ENCODE measurements around the gene COPG1. TPM values are rescaled to one million over a fixed set of nuclear protein-coding genes. Genes with fewer than 3 reads are reported as not detected.

The COPG1 gene
- total and polyA plus RNA-seq, 10 of the 15 experiments (the other 5 are each of a cell fraction or from before 2014, with no cell fraction given), result 54.8 to 143 (median 91.2) TPM

DNA sequence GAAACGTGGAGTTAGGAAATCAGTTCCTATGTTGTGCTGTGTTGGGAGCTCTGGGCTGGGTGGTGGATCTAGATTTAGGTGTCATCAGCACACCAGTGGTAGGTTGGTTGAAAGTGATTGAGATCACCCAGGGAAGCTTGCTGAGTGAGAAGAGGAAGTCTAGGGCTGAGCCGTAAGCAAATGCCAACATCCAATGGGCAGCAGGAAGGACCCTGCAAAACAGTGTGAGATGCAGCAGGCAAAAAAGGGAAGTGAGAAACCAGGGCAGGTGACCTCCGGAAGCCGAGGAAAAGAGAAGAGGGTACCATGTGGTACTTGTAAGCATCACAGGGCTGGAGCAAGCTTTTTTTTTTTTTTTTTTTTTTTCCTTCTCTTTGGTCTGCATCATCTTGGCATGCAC lies 15.9 kb upstream of the COPG1 start (continued):
- TF ChIP-seq, protein P1, sequence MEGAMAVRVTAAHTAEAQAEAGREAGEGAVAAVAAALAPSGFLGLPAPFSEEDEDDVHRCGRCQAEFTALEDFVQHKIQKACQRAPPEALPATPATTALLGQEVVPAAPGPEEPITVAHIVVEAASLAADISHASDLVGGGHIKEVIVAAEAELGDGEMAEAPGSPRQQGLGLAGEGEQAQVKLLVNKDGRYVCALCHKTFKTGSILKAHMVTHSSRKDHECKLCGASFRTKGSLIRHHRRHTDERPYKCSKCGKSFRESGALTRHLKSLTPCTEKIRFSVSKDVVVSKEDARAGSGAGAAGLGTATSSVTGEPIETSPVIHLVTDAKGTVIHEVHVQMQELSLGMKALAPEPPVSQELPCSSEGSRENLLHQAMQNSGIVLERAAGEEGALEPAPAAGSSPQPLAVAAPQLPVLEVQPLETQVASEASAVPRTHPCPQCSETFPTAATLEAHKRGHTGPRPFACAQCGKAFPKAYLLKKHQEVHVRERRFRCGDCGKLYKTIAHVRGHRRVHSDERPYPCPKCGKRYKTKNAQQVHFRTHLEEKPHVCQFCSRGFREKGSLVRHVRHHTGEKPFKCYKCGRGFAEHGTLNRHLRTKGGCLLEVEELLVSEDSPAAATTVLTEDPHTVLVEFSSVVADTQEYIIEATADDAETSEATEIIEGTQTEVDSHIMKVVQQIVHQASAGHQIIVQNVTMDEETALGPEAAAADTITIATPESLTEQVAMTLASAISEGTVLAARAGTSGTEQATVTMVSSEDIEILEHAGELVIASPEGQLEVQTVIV (IDR thresholded peaks at IDR 0.05; ENCODE audit: borderline replicate concordance, partially characterized antibody), result no peak
- TF ChIP-seq GABPA (IDR thresholded peaks at IDR 0.05; ENCODE audit: low read depth), result no peak
- no peak for TF ChIP-seq ZSCAN29 (IDR thresholded peaks at IDR 0.05)
- TF ChIP-seq EED (IDR thresholded peaks at IDR 0.05; ENCODE audit: low read depth), result peak; percentile 87
- no peak for TF ChIP-seq MEF2B (IDR thresholded peaks at IDR 0.05; ENCODE audit: partially characterized antibody, poor library complexity, severe bottlenecking)
- TF ChIP-seq ASH2L (IDR thresholded peaks at IDR 0.05; ENCODE audit: borderline replicate concordance, low read depth), result no peak
- TF ChIP-seq, protein P2, sequence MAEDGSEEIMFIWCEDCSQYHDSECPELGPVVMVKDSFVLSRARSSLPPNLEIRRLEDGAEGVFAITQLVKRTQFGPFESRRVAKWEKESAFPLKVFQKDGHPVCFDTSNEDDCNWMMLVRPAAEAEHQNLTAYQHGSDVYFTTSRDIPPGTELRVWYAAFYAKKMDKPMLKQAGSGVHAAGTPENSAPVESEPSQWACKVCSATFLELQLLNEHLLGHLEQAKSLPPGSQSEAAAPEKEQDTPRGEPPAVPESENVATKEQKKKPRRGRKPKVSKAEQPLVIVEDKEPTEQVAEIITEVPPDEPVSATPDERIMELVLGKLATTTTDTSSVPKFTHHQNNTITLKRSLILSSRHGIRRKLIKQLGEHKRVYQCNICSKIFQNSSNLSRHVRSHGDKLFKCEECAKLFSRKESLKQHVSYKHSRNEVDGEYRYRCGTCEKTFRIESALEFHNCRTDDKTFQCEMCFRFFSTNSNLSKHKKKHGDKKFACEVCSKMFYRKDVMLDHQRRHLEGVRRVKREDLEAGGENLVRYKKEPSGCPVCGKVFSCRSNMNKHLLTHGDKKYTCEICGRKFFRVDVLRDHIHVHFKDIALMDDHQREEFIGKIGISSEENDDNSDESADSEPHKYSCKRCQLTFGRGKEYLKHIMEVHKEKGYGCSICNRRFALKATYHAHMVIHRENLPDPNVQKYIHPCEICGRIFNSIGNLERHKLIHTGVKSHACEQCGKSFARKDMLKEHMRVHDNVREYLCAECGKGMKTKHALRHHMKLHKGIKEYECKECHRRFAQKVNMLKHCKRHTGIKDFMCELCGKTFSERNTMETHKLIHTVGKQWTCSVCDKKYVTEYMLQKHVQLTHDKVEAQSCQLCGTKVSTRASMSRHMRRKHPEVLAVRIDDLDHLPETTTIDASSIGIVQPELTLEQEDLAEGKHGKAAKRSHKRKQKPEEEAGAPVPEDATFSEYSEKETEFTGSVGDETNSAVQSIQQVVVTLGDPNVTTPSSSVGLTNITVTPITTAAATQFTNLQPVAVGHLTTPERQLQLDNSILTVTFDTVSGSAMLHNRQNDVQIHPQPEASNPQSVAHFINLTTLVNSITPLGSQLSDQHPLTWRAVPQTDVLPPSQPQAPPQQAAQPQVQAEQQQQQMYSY (CRISPR knock-in tag; IDR thresholded peaks at IDR 0.05), result no peak
- TF ChIP-seq MYB (IDR thresholded peaks at IDR 0.05; ENCODE audit: borderline replicate concordance, low read depth, low read length), result no peak
- no peak for TF ChIP-seq CBX5 (IDR thresholded peaks at IDR 0.05; ENCODE audit: low read depth)
- TF ChIP-seq PAX5 (IDR thresholded peaks at IDR 0.05; ENCODE audit: borderline replicate concordance, low read depth, low read length), result 0 out of 2 replicates have a peak, but pooled peaks have one; percentile 31
- peak; percentile 88 to 89 for TF ChIP-seq IKZF2 (IDR thresholded peaks at IDR 0.05)
- no peak for TF ChIP-seq SUZ12 (IDR thresholded peaks at IDR 0.05; ENCODE audit: unreplicated experiment)
- no peak for TF ChIP-seq EGR1 (IDR thresholded peaks at IDR 0.05; ENCODE audit: borderline replicate concordance in 1 of 2, low read depth in 2 of 2, low read length in 2 of 2)
- TF ChIP-seq, protein P3, sequence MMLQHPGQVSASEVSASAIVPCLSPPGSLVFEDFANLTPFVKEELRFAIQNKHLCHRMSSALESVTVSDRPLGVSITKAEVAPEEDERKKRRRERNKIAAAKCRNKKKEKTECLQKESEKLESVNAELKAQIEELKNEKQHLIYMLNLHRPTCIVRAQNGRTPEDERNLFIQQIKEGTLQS (IDR thresholded peaks at IDR 0.05; ENCODE audit: borderline replicate concordance, extremely low read depth, low read depth, low read length), result no peak
- TF ChIP-seq ETV6 (conservative IDR thresholded peaks at IDR 0.05 in 1 of 2, IDR thresholded peaks at IDR 0.05 in 1 of 2; ENCODE audit: borderline replicate concordance in 1 of 2, low read depth in 1 of 2), result peak in 1 of 2 experiments; percentile 74; a peak in 2 of 4 replicates
- TF ChIP-seq NFIC (IDR thresholded peaks at IDR 0.05; ENCODE audit: low read depth, low read length), result no peak
- TF ChIP-seq NR2C2 (IDR thresholded peaks at IDR 0.05; ENCODE audit: borderline replicate concordance, control insufficient read depth, insufficient read length, low read depth), result no peak
- TF ChIP-seq TCF12 (IDR thresholded peaks at IDR 0.05; ENCODE audit: low read depth, low read length), result no peak
- no peak for TF ChIP-seq SMAD1 (IDR thresholded peaks at IDR 0.05; ENCODE audit: low read depth, partially characterized antibody)
- TF ChIP-seq HDGF (IDR thresholded peaks at IDR 0.05), result peak; percentile 51; the same call in 1 of the 2 replicates
- peak; percentile 89 for TF ChIP-seq IRF4 (IDR thresholded peaks at IDR 0.05; ENCODE audit: low read depth, low read length)
- no peak for TF ChIP-seq NR2C1 (IDR thresholded peaks at IDR 0.05)
- TF ChIP-seq, protein P4, sequence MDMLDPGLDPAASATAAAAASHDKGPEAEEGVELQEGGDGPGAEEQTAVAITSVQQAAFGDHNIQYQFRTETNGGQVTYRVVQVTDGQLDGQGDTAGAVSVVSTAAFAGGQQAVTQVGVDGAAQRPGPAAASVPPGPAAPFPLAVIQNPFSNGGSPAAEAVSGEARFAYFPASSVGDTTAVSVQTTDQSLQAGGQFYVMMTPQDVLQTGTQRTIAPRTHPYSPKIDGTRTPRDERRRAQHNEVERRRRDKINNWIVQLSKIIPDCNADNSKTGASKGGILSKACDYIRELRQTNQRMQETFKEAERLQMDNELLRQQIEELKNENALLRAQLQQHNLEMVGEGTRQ (IDR thresholded peaks at IDR 0.05; ENCODE audit: borderline replicate concordance, low read depth, low read length), result peak; percentile 13; the same call in 1 of the 2 replicates
- TF ChIP-seq MTA2 (IDR thresholded peaks at IDR 0.05; ENCODE audit: low read depth), result peak; percentile 55; the same call in 1 of the 2 replicates
